GM08714 (cell line): Measurements from ENCODE around the gene EFTUD2.

ENCODE experiments used
- H3K4me3 ChIP-seq: fragments of 200-500 bp; sonication (Bioruptor generic); 2 replicates; pipeline ENCODE4 v1.5.1; 2014; ENCODE audit warnings: mild to moderate bottlenecking, low read length, inconsistent platforms
- ZNF274 ChIP-seq: IDR thresholded peaks from 2 replicates; pipeline ENCODE4 v1.6.1; 2012; ENCODE audit warnings: mild to moderate bottlenecking, low read depth, low read length

The EFTUD2 gene

DNA sequence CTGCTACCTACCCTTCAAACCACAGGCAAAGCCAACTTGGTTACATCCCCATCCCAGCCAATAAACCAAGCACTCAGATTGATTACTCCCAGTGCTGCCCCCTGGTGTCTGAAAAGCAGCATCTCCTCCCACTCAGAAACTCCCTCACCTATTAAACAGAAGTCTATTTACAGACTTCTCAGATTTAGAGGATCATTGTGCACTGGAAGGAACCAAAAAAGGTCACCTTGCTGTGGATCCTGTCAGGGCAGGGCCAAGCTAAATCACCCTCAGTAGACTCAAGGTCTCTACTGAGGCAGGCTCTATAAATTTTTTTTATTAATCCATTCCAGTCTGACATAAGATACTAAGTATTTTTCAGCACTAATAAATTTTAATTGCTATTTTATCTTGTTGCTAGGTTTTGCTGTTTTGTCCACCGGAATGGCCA lies 34.0 kb downstream of the EFTUD2 start:
- TF ChIP-seq ZNF274: no peak
- H3K4me3 ChIP-seq: no peak overlapping the region

DNA sequence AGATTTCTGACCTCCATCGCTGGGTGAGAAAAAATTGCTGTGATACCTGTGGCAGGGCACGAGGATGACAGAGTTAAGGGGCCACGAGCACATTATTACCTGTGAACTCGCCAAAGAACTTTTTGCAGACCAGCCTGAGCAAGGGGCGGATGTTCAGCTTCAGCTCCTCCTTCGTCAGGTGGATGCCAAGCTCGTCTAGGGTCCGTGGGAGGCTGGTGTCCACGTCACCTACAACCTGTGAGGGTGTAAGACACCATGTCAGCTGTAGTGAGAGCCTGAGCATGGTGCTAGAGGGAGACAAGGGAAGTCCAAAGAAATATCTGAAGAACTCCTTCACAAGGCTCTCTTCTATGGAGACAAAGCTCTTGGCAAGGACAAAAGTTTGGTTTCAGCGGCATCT lies 34.4 kb downstream of the EFTUD2 start:
- TF ChIP-seq ZNF274: no peak
- H3K4me3 ChIP-seq: no peak overlapping the region

DNA sequence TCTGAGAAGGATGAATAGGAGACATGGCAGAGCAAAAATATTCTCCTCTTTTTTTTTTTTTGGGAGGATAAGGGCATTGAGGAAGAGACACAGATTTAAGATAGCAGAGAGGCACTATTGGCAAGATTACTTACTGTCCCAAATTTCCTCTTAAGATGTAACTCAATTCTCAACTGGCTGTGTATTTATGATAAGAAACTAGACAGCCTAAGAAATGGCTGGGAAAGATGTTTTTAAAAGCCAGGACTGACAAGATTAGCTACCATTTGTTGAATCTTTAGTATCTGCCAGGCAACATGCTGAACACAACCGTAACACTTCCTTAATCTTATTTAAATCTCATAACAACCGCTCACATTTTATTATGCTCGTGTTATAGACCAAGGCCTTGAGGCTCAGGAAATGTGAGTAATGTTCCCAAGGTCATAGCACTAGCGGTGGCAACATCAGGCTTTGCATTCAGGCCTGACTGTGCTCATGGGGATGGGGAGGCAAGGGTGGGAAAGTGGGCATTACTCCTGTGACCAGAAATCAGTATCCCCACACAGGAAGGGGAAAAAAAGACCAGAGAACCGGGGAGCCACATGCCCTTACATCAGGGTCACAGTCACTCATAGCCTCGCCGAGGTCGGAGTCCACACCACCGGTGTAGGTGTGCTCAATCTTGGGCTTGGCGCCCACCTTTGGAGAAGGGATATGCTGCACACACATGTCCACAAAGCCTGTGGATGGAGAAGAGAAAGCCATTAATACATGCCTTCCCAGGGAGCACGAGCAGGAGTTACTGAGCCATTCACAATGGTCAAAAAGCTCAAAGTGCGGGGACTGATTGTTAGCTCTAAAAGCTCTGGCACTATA lies 36.0 kb downstream of the EFTUD2 start:
- no peak overlapping the region for H3K4me3 ChIP-seq
- no peak for TF ChIP-seq ZNF274

DNA sequence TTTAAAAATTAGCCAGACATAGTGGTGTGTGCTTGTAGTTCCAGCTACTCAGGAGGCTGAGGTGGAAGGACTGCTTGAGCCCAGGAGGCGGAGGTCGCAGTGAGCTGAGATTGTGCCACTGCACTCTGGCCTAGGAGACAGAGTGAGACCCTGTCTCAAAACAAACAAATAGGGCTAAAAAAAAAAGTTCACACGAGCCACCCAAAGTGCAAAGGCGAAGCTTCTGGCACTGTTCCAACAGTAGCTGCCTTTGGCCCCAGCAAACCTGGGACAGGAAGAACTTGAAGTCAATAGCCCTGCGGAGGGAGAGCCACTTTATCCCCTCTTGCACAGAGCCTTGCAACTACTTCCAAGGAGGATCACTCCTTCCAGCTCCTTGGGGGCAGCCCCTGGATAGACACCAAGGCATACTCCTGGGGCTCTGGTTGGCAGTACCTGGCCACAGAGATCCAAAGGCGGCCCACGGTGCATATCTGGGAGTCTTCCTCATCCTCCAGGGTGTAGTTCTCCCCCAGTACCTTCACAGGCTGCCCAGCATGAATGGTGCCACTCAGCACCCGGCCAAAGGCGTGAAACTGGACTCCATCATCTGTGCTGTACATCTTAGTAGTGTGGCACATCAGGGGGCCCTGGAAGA lies 36.8 kb downstream of the EFTUD2 start:
- H3K4me3 ChIP-seq: no peak overlapping the region
- no peak for TF ChIP-seq ZNF274

DNA sequence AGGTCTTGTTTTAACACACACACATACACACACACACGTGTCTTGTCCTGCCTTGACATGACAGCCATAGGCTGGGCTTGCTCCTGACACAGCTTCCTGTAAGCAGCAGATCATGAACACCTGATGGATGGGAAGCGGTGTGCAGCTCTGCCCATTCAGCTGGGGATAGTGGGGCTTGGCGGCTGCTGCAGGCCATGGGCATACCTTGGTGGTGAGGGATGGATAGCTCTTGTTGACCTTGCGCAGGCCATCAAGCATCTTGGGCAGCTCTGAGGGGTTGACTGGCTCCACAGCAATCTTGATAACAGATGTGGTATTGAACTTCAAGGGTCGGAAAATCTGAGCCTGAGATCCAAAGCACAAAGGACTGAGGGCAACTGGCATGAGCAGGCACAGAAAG lies 39.5 kb downstream of the EFTUD2 start:
- no peak for TF ChIP-seq ZNF274
- no peak overlapping the region for H3K4me3 ChIP-seq

DNA sequence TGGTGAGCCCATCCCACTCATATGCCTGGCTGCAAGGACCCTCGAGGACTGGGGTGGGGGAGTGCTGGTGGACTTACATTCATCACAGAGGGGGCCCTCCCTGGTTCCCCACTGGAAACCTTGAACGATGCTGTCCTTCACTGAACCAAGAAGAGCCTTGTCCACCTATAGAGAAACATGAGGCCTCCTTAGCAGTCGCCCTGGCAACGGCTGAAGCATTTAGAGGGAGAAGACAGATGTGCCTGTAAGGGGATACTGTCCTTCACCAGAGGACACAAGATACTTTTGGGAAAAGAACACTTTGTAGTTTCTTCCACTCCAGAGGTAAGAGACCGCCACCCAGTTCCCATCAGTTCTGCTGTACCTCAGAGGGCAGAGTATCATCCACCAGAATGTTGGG lies 45.1 kb downstream of the EFTUD2 start:
- no peak for TF ChIP-seq ZNF274
- no peak overlapping the region for H3K4me3 ChIP-seq

DNA sequence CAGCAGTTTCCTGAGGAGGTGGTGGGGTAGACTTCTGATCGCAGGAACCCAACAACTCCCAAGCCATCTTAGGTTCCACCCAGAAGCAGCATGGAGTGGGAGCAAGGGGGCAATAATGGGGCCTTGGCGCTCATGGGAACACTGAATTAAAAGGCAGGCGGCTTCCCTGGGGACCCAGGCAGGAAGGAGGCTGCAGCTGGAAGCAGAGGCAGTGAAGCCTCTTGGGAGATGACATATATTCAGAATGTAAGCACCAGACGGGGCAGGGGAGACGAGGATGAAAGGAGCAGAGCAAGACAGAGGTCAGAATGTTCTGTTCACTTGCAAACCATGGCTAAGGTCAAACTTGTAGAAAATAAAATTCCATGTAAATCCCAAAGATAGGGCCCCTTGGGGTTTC lies 48.6 kb downstream of the EFTUD2 start:
- no peak for TF ChIP-seq ZNF274
- H3K4me3 ChIP-seq: no peak overlapping the region

DNA sequence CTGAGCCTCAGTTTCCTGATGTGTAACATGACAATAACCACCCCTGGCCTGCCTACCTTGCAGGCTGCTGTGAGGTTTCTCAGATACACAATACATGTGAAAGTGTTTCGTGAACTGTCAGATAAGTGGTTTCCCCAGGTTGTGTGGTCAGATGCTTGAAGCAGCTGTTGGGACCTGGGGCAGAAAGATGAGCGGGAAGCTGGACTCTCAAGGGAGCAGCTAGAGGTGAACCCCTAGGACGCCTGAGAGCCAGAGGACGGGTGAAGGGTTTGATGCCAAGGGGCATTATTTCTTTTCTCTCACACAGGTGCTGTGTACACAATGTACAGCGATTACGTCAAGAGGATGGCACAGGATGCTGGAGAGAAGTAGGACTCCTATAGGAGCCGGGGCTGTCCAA lies 49.2 kb downstream of the EFTUD2 start:
- no peak for TF ChIP-seq ZNF274
- no peak overlapping the region for H3K4me3 ChIP-seq

DNA sequence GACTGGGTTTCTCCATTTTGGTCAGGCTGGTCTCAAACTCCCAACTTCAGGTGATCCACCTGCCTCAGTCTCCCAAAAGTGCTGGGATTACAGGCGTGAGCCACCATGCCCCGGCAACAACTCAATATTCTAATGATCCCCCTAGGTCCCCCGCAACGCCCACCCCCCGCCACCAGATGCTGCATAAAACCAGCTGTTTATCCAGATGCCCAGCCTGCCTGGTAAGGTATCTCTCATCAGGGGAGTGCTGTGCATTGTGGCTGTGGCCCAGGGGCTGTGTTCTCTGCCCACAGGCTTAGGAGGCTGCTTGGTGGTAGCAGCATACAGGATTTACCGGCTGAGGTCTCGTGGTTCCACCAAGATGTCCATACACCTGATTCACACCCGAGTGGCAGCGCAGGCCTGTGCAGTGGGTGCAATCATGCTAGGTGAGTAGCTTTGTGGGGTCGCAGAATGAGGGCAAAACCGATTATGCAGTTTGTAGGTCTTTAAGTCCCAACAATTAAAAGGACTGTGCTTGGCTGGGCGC lies 50.2 kb downstream of the EFTUD2 start:
- H3K4me3 ChIP-seq: no peak overlapping the region
- no peak for TF ChIP-seq ZNF274

DNA sequence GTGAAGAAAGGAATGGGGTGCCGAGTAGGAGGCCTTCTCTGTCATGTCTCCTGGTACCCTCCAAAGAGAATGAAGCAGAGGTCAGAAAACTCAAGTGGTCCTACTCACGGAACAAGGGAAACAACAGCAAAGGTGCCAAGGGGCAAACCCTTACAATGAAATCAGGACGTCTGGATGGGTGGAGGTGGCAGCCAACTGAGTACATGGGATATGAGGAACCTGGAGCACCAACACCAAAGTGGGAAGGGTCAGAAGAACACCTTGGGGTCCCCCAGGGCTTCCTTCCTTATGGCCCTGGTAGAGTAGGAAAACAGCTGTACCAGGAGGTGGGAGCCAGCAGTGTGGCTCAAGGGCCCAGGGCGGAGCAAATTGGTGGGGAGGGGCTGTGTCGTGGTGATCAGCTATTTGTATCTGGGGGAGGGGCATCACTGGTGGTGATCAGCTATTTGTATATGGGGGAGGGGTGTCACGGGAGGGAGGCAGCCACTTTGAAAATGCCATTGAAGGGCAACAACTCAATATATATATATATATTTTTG lies 50.9 kb downstream of the EFTUD2 start:
- TF ChIP-seq ZNF274: no peak
- no peak overlapping the region for H3K4me3 ChIP-seq

DNA sequence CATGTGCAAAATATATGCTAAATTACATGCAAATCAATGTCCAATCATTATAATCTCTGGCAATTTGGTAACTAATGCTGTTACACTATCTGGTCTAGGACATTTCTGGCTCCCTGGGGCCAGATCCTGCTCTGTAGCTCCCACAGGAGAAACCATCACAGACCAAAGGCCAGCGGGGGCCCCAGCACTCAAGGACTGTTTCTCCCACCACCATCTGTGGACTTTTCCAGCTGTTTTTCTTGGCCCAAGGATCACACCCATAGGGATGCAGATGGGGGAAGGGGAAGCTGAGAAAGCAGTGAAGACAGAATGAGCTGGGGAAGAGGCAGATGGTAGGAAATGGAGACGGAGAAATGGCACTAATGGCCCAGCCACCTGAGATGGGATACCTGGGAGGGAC lies 51.7 kb downstream of the EFTUD2 start, which contains the start of gene HIGD1B:
Gene HIGD1B, plus strand, starts transcription at position 298 of the 400 bp plus-strand sequence. CDS start 270 bp downstream, outside the sequence.
- no peak within 1 kb of the TSS for H3K4me3 ChIP-seq
- TF ChIP-seq ZNF274: no peak

DNA sequence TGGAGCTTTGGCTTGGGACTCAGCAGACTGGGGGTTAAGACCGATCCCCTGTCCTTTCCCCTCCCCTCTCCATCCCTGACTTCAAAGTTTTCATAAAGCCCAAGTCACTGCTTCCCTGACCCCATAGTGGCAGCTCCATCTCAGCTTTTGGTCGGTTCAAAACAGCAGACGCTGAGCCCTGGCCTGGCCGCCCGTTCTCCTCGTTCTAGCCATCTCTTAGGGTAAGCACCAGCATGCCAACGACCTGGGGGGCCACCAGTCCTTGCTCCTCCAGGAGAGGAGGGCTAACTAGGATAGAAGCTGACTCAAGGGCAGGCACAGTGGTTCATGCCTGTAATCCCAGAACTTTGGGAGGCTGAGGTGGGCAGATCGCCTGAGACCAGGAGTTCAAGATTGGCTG lies 53.0 kb downstream of the EFTUD2 start:
- TF ChIP-seq ZNF274: no peak
- H3K4me3 ChIP-seq: no peak overlapping the region

DNA sequence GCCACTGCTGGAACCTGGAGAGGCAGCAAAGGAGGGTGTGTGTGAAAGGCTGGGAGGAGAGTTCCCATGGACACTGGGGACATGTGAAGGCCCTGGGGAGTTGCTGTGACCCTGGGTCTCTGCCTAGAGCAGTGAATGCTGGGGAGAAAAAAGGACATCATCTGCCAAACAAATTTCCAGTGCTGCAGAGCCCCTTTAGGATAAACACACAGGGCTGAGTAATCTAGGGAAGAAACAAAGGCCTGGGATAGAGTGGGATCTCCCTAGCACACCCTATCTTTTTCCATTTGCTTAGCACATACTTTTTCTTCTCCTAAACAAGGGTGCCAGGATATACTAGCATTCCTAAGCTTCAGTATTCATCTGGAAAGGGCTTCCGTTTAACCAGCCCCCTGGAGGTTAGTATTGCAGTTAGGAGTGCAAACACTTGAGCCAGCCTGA lies 54.8 kb downstream of the EFTUD2 start:
- H3K4me3 ChIP-seq: no peak overlapping the region
- TF ChIP-seq ZNF274: no peak

DNA sequence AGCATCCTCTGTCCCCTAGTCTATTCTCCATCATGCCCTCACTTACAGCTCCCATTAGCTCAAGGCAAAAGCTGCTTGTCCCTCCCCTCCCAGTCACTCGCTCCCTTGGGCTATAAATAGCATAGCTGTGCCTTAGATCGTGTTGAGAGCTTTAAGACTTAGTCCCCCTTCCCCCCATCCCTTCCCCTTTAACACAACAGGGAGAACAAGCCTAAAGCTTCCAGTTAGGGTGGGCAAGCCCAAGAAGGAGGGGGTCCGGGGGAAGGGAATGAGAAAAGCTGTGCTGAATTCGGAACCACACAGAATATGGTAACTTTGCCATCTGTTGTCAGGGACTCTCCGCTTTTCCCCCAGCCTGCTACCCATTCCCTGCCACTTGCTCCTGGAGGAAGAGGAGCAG lies 56.5 kb downstream of the EFTUD2 start:
- no peak overlapping the region for H3K4me3 ChIP-seq
- no peak for TF ChIP-seq ZNF274

DNA sequence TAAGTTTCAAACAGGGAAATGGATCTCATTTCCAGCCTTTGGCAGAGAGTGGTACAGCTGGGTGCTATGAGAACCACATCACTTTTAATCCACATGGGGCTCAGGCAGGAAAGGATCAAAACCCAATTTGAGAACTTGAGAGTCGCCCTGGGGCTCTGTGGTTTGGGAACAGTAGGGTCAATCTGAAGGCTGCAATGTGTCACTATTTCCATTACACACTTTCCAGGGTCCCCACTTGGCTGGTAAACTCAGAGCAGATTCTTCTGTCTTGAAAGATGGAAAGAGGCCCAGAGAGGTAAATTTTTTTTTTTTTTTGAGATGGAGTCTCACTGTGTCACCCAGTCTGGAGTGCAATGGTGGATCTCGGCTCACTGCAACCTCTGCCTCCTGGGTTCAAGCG lies 58.3 kb downstream of the EFTUD2 start:
- TF ChIP-seq ZNF274: no peak
- no peak overlapping the region for H3K4me3 ChIP-seq
